GM12878 (cell line): ENCODE measurements around the gene SMIM27. TPM values are rescaled to one million over a fixed set of nuclear protein-coding genes. Genes with fewer than 3 reads are reported as not detected.
A peak's percentile ranks its signal among the peaks of the same experiment; 100 is the strongest.

Experiments used
- ATAC-seq: fragments of 200-7000 bp; cut with Tn5 transposase; 3 replicates; pipeline ENCODE4 v1.9.1; 2020; ENCODE audit warnings: mild to moderate bottlenecking, moderate library complexity
- BruUV-seq: library from RNA; stranded (reverse); fragments of 400-500 nt; replicated peaks from 2 replicates; lab custom pipeline; 2021; lab: Mats Ljungman, UMichigan
- CTCF ChIA-PET: fragments of 300-600 bp; sonication (Branson Sonifier 250); formaldehyde crosslinking; extraction: SDS; loops from one replicate; lab custom pipeline; 2021; ENCODE audit warnings: inconsistent platforms; lab: Yijun Ruan, JAX
- POLR2A ChIA-PET: fragments of 350-600 bp; formaldehyde crosslinking; extraction: SDS; loops from one replicate; lab custom pipeline; 2021; ENCODE audit warnings: inconsistent platforms; lab: Charles Lee
- RAD21 ChIA-PET: fragments of 300-600 bp; sonication (Branson Sonifier 250); formaldehyde crosslinking; loops from one replicate; lab custom pipeline; 2023; ENCODE audit warnings: antibody characterized with exemption; ENCODE audit not compliant: unreplicated experiment; lab: Charles Lee
- SMC1A ChIA-PET: fragments of 300-600 bp; sonication (Branson Sonifier 250); formaldehyde crosslinking; loops from one replicate; lab custom pipeline; 2023; ENCODE audit not compliant: unreplicated experiment, uncharacterized antibody; lab: Charles Lee
- DNase-seq: peaks from one replicate; pipeline ENCODE4 v3.0.0-alpha.2; 2011; ENCODE audit warnings: low read depth, low spot score
- FAIRE-seq: peaks from 3 replicates; lab custom pipeline; 2011; peaks lifted over from hg19 to GRCh38; lab: Jason Lieb, UNC
- H2AFZ ChIP-seq: 2 replicates; pipeline ENCODE4 v1.6.0; 2011; ENCODE audit warnings: low read depth, low read length, control low read depth; ENCODE audit not compliant: control insufficient read depth
- H3K27ac ChIP-seq: 2 replicates; pipeline ENCODE4 v1.5.1; 2011; ENCODE audit warnings: control low read depth; ENCODE audit not compliant: control insufficient read depth, insufficient read depth
- H3K27me3 ChIP-seq, 2 experiments: replicated peaks in 1 of 2; 2 replicates each; pipeline versions ENCODE4 v1.6.0 to v1.6.1; 2011; ENCODE audit warnings: low read length in 1 of 2; ENCODE audit not compliant: control insufficient read depth in 2 of 2, insufficient read depth in 2 of 2
- H3K36me3 ChIP-seq, 2 experiments: 2 replicates each; pipeline ENCODE4 v1.5.1; 2011; ENCODE audit warnings: low read length in 1 of 2; ENCODE audit not compliant: control insufficient read depth in 2 of 2, insufficient read depth in 2 of 2
- H3K4me1 ChIP-seq: 2 replicates; pipeline ENCODE4 v1.6.1; 2011; ENCODE audit warnings: mild to moderate bottlenecking, low read length, moderate library complexity, mixed read lengths; ENCODE audit not compliant: control insufficient read depth, insufficient read depth
- H3K4me2 ChIP-seq: 2 replicates; pipeline ENCODE4 v1.6.0; 2011; ENCODE audit warnings: control low read depth; ENCODE audit not compliant: control insufficient read depth, insufficient read depth
- H3K4me3 ChIP-seq: fragments of 200-600 bp; sonication (generic); 2 replicates; pipeline ENCODE4 v1.5.1; 2016
- H3K79me2 ChIP-seq: 2 replicates; pipeline ENCODE4 v1.6.0; 2011; ENCODE audit warnings: low read length; ENCODE audit not compliant: control insufficient read depth, insufficient read depth
- H3K9ac ChIP-seq: 2 replicates; pipeline ENCODE4 v1.8.0; 2011; ENCODE audit warnings: low read length, control low read depth, mixed read lengths; ENCODE audit not compliant: control insufficient read depth, insufficient read depth
- H3K9me3 ChIP-seq: replicated peaks from 3 replicates; pipeline ENCODE4 v1.5.1; 2011; ENCODE audit warnings: mild to moderate bottlenecking, low read length; ENCODE audit not compliant: control insufficient read depth, insufficient read depth
- H4K20me1 ChIP-seq: 2 replicates; pipeline ENCODE4 v1.6.0; 2011; ENCODE audit not compliant: control insufficient read depth, insufficient read depth
- BCL11A ChIP-seq: IDR thresholded peaks from 2 replicates; pipeline ENCODE4 v1.6.1; 2011; ENCODE audit warnings: low read depth, low read length
- CTCF ChIP-seq, 3 experiments: IDR thresholded peaks in 2 of 3; conservative IDR thresholded peaks in 1 of 3; 2 replicates each; pipeline ENCODE4 v1.5.1; 2011; ENCODE audit warnings: low read depth in 3 of 3, low read length in 3 of 3, mild to moderate bottlenecking in 3 of 3, control low read depth in 2 of 3, moderate library complexity in 2 of 3, inconsistent platforms in 1 of 3, mixed read lengths in 1 of 3; ENCODE audit not compliant: control insufficient read depth in 2 of 3, insufficient read depth in 1 of 3; ENCODE audit errors: extremely low read depth in 1 of 3
- ELK1 ChIP-seq: IDR thresholded peaks from 2 replicates; pipeline ENCODE4 v1.6.1; 2012; ENCODE audit warnings: low read depth, low read length, improper control_type of control experiment
- MEF2B ChIP-seq: fragments of 450-650 bp; IDR thresholded peaks from 2 replicates; pipeline ENCODE4 v1.6.1; 2018; ENCODE audit warnings: mild to moderate bottlenecking, moderate library complexity; ENCODE audit not compliant: partially characterized antibody, poor library complexity, severe bottlenecking
- RAD21 ChIP-seq: IDR thresholded peaks from 2 replicates; pipeline ENCODE4 v1.6.1; 2011; ENCODE audit warnings: mild to moderate bottlenecking, low read depth, low read length, moderate library complexity; ENCODE audit not compliant: insufficient read depth
- SMC3 ChIP-seq: IDR thresholded peaks from 2 replicates; pipeline ENCODE4 v1.6.1; 2011; ENCODE audit warnings: low read length, improper control_type of control experiment, borderline replicate concordance
- TCF7 ChIP-seq: IDR thresholded peaks from 2 replicates; pipeline ENCODE4 v1.6.1; 2014; ENCODE audit warnings: antibody characterized with exemption, borderline replicate concordance
- YBX1 ChIP-seq: fragments of 450-650 bp; IDR thresholded peaks from 2 replicates; pipeline ENCODE4 v1.6.1; 2016; ENCODE audit warnings: antibody characterized with exemption
- YY1 ChIP-seq: IDR thresholded peaks from 2 replicates; pipeline ENCODE4 v1.6.1; 2011; ENCODE audit warnings: low read depth, mild to moderate bottlenecking, low read length
- ZNF622 ChIP-seq: fragments of 450-650 bp; IDR thresholded peaks from 2 replicates; pipeline ENCODE4 v1.6.1; 2017; ENCODE audit warnings: mild to moderate bottlenecking, inconsistent platforms
- WGBS: methylation state at CpG from one replicate; pipeline ENCODE4 v1.1.6; 2016; ENCODE audit warnings: low lambda C conversion rate; ENCODE audit not compliant: insufficient replicate concordance, insufficient coverage; ENCODE audit errors: missing lambda C conversion rate; 5-methylcytosine and 5-hydroxymethylcytosine counted together
- in situ Hi-C: fragments of 300-500 bp; cut with MboI; formaldehyde crosslinking; loops from 9 replicates; pipeline ENCODE4 v1.14.3; 2018; ENCODE audit warnings: mixed read lengths
- intact Hi-C: fragments of 100-400 bp; cut with micrococcal nuclease; formaldehyde crosslinking; loops from one replicate; pipeline ENCODE4 v1.14.2; 2022; ENCODE audit not compliant: unreplicated experiment
- polyA plus RNA-seq, 11 experiments: library from polyadenylated mRNA; depleted of rRNA in 4 of 11; unstranded in 6 of 11; stranded (reverse) in 5 of 11; fragments of >200 nt; fragmentation: Nextera tagmentation in 4 of 11; fragmentation: Illumina TruSeq in 1 of 11; extraction: Ambion mirVana in 4 of 11; extraction: Trizol in 1 of 11; gene quantifications; 1 replicate in 1 of 11; 2 replicates in 10 of 11; pipeline versions ENCODE4 v1.2.1 to v1.2.3, GENCODE V29; 2011 to 2016; ENCODE audit warnings: inconsistent platforms in 2 of 11, missing spikeins in 2 of 11, low read depth in 1 of 11
- total RNA-seq, 4 experiments: library from RNA; depleted of rRNA in 3 of 4; stranded (reverse); fragments of >200 nt in 3 of 4; fragmentation: Illumina TruSeq in 1 of 4; extraction: Trizol in 1 of 4; gene quantifications; 2 replicates each; pipeline versions ENCODE4 v1.2.1 to v1.2.3, GENCODE V29; 2013 to 2021

Gene SMIM27
- total and polyA plus RNA-seq, 10 of the 15 experiments (the other 5 are each of a cell fraction or from before 2014, with no cell fraction given): 12.2 to 47.3 (median 26.5) TPM

- POLR2A ChIA-PET: interaction anchor here (2.0 kb wide), 1 partner anchor 201 kb away, joined by 7 read pairs; no protein-coding TSS in a partner anchor
Observed at GRCh38 chr9:32579706-32580331, 27.7 kb downstream of the SMIM27 start.

More at GRCh38 chr9:32579706-32580331, 27.7 kb downstream of the SMIM27 start:
- H3K79me2 ChIP-seq: no peaks in the 10 kb centered on the region
- no peak overlapping the region for H3K9ac ChIP-seq
- H3K27ac ChIP-seq: no peak overlapping the region
- SMC1A ChIA-PET: interaction anchor here (0.6 to 7.5 kb wide), 31 partner anchors 9 to 397 kb away, joined by 3 to 285 read pairs (median 4); partner anchors contain the start of gene ACO1
- no peaks in the 10 kb centered on the region for H3K36me3 ChIP-seq
- no peaks in the 10 kb centered on the region for H3K9me3 ChIP-seq
- 11% methylated on average over 4 of the region's 4 CpGs for WGBS
- H3K27me3 ChIP-seq: no peaks in the 10 kb centered on the region
- no peak overlapping the region for H3K4me3 ChIP-seq
- intact Hi-C loops (loop anchor here (1.0 kb wide), 2 partner anchors 197 to 202 kb away; no protein-coding TSS in a partner anchor), in situ Hi-C loops (loop anchor here (5.0 kb wide), 2 partner anchors 198 to 387 kb away; partner anchors contain the start of gene ACO1)
- ATAC-seq: peak; percentile 73
- CTCF ChIA-PET: interaction anchor here (0.7 to 10.0 kb wide), 53 partner anchors 7 to 413 kb away, joined by 3 to 597 read pairs (median 5); partner anchors contain the start of genes ACO1, NDUFB6 and RIGI
- BruUV-seq: no TSS peak
- no peak overlapping the region for H2AFZ ChIP-seq
- DNase-seq: no peak
- peak; percentile 86 for FAIRE-seq
- no peak overlapping the region for H3K4me2 ChIP-seq
- peaks cover 4% of the 10 kb centered on the region; the same call in 1 of the 2 replicates for H3K4me1 ChIP-seq
- no peaks in the 10 kb centered on the region for H4K20me1 ChIP-seq
- TF ChIP-seq RAD21 (peak; percentile 83), MEF2B (no peak), CTCF (IDR thresholded peaks at IDR 0.05 in 2 of 3, conservative IDR thresholded peaks at IDR 0.05 in 1 of 3; ENCODE audit: control insufficient read depth in 2 of 3, extremely low read depth in 1 of 3, insufficient read depth in 1 of 3, low read depth in 3 of 3, low read length in 3 of 3) (peak; percentile 85 to 93 (median 91)), ZNF622 (no peak), YY1 (peak; percentile 49; the same call in 1 of the 2 replicates), YBX1 (no peak), BCL11A (no peak), SMC3 (peak; percentile 97), TCF7 (no peak), ELK1 (no peak)
- RAD21 ChIA-PET: interaction anchor here (0.8 to 12.1 kb wide), 14 partner anchors 9 to 393 kb away, joined by 3 to 368 read pairs (median 5); partner anchors contain the start of genes ACO1 and RIGI
